Occipital lobe (tissue), 2 donors: ENCODE results near the gene ELP5. TPM values are rescaled to one million over a fixed set of nuclear protein-coding genes. Genes with fewer than 3 reads are reported as not detected.
A peak's percentile ranks its signal among the peaks of the same experiment; 100 is the strongest.

Source experiments
- DNase-seq: peaks from one replicate; lab custom pipeline; 2025; lab: John Stamatoyannopoulos, UW
- total RNA-seq: library from RNA; depleted of rRNA; stranded (reverse); fragments of >200 nt; gene quantifications from one replicate; pipeline ENCODE4 v1.2.3, GENCODE V29; 2014

The ELP5 gene
- total RNA-seq, 1 donor from 2014 or later, result 25.4 TPM

- no peak for DNase-seq
Observed at GRCh38 chr17:7282752-7283321, 30.8 kb downstream of the ELP5 start.

- DNase-seq, result no peak
Observed at GRCh38 chr17:7283471-7284216, 31.6 kb downstream of the ELP5 start.

GRCh38 chr17:7284911-7285310 is 32.9 kb downstream of the ELP5 start:
- DNase-seq, result no peak

GRCh38 chr17:7285679-7286078 is 33.7 kb downstream of the ELP5 start:
- no peak for DNase-seq

- DNase-seq, result no peak
Observed at GRCh38 chr17:7289256-7290032, 37.4 kb downstream of the ELP5 start.

GRCh38 chr17:7290166-7290565 is 38.2 kb downstream of the ELP5 start:
- DNase-seq, result no peak

- DNase-seq, result no peak
Observed at GRCh38 chr17:7290685-7291084, 38.7 kb downstream of the ELP5 start.

GRCh38 chr17:7292194-7292593 is 40.2 kb downstream of the ELP5 start:
- no peak for DNase-seq

GRCh38 chr17:7292729-7293128 is 40.7 kb downstream of the ELP5 start:
- DNase-seq, result no peak

GRCh38 chr17:7293159-7293558 is 41.1 kb downstream of the ELP5 start:
- no peak for DNase-seq

GRCh38 chr17:7293816-7294613 is 42.0 kb downstream of the ELP5 start:
- DNase-seq, result no peak

- no peak for DNase-seq
Observed at GRCh38 chr17:7294614-7295153, 42.7 kb downstream of the ELP5 start, which contains the start of gene YBX2. TSS of gene YBX2 (minus strand) at chr17:7294639. CDS start at chr17:7294500, 139 bp downstream.

GRCh38 chr17:7295230-7296180 is 43.5 kb downstream of the ELP5 start:
- no peak for DNase-seq

- peak; percentile 69 for DNase-seq
Observed at GRCh38 chr17:7296189-7296861, 44.3 kb downstream of the ELP5 start.

GRCh38 chr17:7304179-7304578 is 52.2 kb downstream of the ELP5 start:
- DNase-seq, result no peak

- peak; percentile 98 for DNase-seq
Observed at GRCh38 chr17:7306911-7307685, 55.1 kb downstream of the ELP5 start, which contains the start of gene EIF5A. TSS of gene EIF5A (plus strand) at chr17:7307628. CDS start at chr17:7309636, 2,008 bp downstream.

- DNase-seq, result peak; percentile 50
Observed at GRCh38 chr17:7307686-7308624, 55.9 kb downstream of the ELP5 start.
